GM21576 (cell line): Measurements from ENCODE around the gene FOXD4L6.
"Not testable (repeated sequence)": the region's sequence is repeated elsewhere in the genome, so short reads cannot be mapped to it uniquely, and the experiment has no call there.

Source experiments
- ATAC-seq: cut with Tn5 transposase; IDR thresholded peaks from one replicate; pipeline ENCODE4 v1.9.1; 2021; ENCODE audit warnings: mild to moderate bottlenecking, moderate library complexity; ENCODE audit not compliant: unreplicated experiment

Gene FOXD4L6

DNA sequence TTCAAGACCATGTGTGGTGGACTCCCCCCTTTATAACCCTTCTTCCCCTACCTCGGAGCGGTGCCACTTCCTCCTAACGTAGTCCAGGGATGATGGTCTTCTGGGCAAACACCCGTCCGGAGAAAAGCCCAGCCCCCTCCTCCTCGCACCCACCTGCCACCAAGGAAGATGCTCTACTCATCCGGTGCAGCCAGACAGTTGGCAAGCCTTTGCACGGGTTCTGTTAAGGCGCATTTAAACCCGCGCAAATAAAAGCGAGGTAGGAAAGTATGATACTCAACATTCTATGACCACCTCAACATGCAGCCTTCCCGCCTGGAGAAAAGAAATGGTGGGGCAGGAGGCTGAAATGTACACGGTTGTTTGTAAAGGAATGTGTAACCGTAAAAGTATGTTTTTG lies at the start of gene FOXD4L6:
Gene FOXD4L6, minus strand, starts transcription at position 101 of the 400 bp plus-strand sequence. CDS start 298 bp downstream, outside the sequence.
- not testable (repeated sequence) for ATAC-seq

DNA sequence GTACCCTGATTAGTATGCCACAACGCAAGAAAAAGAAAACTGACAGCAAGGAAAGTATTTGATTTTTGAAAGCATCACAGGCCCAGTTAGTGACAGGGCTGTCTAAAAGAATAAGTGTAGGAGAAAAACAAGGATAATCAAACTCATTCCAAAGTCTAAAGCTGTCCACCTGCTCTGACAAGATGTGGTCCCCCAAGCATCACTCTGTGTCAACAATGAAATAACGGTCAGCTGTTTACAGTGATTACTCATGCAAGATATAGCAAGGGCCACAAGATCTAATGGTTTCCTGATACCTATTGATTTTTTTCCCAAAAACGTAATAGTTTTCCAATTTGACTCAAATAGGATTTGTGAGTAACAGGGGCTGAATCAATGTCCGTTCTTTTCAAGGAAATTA lies 46.5 kb upstream of the FOXD4L6 start:
- ATAC-seq = not testable (repeated sequence)

GRCh38 chr9:41150116-41150515 lies 21.6 kb upstream of the FOXD4L6 start:
- not testable (repeated sequence) for ATAC-seq

DNA sequence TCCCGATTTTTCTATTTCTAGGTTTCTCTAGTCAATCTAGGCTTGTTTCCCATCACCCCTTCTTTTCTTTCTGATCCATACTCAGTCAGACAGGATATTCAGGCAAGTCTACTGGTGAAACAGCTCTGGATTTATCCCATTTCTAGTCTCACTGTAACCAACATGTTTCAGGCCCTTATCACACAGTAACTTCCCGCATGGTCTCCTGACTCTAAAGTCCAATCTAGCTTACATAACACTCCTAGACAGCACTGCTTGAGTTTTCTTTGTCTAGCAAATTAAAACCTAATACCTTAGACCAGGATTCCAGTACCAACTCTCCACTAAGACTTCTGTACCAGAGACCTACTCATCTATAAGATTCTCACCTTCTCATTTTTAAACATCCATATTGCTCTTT lies 13.4 kb upstream of the FOXD4L6 start:
- ATAC-seq = not testable (repeated sequence)

GRCh38 chr9:41126746-41127446 lies 1.6 kb downstream of the FOXD4L6 start:
- ATAC-seq = not testable (repeated sequence)

- ATAC-seq = not testable (repeated sequence)
Observed at GRCh38 chr9:41125936-41126335, 2.5 kb downstream of the FOXD4L6 start.

DNA sequence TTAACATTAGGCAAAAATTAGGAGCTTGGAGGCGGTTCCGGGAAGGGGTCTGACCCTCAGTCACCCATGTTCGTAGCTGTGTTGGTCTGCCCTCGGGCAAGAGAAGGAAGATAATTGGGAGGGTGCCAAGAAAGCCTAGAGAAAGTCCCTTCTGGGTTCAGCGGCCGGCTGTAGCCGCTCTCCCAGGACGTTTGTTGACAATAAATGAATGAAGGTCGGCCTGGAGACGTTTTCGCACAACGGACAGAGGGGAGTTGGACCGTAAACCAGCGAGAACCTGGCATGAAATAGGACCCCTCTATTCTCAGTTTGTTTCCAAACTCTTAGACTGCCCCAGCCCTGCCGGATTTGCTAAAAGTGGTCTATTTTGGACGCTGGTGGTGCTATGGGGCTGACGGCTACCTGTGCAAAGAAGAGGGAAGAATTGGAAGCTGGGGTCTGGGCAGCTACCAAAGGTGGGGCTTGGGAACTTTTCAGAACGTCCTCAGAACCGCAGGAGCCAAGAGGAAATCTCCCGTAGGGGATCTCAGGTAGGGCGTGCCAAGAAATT lies 3.3 kb downstream of the FOXD4L6 start:
- ATAC-seq = not testable (repeated sequence)

DNA sequence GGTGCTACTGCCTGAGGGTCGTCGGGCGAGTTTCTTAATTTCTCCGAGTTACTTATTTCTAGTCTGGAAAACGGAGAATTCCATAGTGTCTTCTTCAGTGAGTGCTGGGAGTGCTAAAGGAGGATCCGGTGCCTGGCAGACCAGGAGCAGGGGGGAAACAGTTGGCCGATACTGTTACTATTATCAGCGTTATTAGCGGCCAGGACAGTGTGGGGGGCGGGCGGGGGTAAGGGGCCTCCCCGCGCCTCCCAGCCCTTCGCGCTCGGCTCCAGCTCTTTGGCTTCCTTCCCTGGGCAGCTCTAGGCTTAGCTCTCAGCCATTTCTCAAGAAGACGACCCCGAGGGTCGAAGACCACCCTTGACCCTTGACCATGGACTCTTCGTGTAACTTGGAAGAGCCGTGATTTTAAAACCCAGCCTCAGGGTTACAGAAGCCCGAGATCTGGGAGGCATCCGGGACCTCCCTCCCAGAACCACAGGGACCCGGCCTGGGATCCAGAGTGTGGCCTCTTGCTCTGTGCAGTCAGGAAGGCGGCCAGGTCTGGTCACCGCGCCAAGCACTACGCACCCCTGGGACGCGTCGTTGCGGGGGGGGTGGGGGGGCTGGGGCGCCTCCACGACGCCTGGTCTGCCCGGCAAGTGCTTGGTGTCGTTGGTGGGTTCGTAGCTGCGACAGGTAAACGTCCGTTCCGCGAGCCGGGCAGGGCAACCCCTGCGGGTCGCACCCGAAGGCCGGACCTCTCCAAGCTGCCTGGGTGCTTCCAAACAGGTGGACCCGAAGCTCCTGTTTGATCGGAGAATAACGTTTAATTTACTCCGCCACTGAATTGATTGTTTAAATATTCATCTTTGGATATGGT lies 4.0 kb downstream of the FOXD4L6 start:
- not testable (repeated sequence) for ATAC-seq

- not testable (repeated sequence) for ATAC-seq
Observed at GRCh38 chr9:41123812-41124211, 4.7 kb downstream of the FOXD4L6 start.

GRCh38 chr9:41123396-41123795 lies 5.1 kb downstream of the FOXD4L6 start:
- not testable (repeated sequence) for ATAC-seq

DNA sequence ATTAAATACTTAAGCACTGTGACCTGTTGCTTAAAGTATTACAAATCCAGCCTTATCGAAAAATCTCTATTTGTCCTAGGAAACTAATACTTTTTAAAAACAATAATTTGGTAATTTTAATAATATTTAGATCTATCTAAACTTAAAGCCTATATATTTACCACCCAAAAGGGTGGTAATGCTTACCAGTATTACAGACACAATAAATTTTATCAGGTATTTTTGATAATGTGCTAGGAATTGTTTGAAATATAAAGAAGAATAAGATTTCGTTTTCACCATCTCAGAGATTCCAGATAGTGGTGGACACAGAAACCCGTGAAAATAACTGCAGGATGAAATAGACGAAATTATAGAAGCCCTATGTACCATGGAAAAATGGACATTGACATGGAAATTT lies 7.8 kb downstream of the FOXD4L6 start:
- not testable (repeated sequence) for ATAC-seq

DNA sequence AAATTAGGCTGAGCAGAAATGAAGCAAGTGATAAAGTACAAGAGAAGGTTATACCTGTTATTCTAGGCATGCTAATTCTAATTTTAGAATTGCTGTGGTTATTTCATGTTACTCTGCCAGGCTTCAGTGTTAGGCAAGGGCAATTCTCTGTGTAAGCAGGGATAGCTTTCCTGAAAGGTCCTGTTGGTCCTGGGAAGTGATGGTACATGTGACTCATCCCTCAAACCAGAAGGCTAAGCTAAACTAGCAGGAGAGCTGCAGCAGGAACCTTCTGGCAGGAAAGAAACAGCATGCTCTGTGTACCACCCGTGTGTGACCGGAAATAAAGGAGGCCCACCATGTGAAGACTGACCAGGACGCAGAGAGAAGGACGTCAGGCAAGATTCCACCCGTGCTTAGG lies 8.8 kb downstream of the FOXD4L6 start:
- not testable (repeated sequence) for ATAC-seq

- ATAC-seq = not testable (repeated sequence)
Observed at GRCh38 chr9:41119311-41119710, 9.2 kb downstream of the FOXD4L6 start.

GRCh38 chr9:41113348-41113747 lies 15.1 kb downstream of the FOXD4L6 start:
- ATAC-seq = not testable (repeated sequence)

- ATAC-seq = not testable (repeated sequence)
Observed at GRCh38 chr9:41111414-41111813, 17.1 kb downstream of the FOXD4L6 start.

GRCh38 chr9:41110913-41111312 lies 17.6 kb downstream of the FOXD4L6 start:
- ATAC-seq = not testable (repeated sequence)

DNA sequence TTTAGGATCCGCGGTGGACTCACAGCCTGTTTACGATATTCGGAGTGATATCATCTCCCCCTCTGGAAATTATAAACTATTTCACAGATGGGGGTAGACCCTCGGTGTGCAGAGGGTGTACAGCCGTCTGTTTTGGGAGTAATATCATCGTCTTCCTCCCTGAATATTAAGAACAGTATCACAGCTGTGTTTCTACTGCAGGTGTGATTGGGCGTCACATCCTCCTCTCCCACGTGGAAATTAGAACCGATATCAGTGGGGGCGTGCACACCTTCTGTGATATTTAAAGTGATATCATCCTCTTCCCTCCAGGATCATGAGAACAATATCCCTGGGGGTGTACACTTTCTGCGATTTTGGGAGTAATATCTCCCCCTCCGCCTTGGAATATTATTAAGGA lies 19.2 kb downstream of the FOXD4L6 start:
- not testable (repeated sequence) for ATAC-seq

GRCh38 chr9:41108816-41109215 lies 19.7 kb downstream of the FOXD4L6 start:
- ATAC-seq = not testable (repeated sequence)

- not testable (repeated sequence) for ATAC-seq
Observed at GRCh38 chr9:41106472-41107116, 21.9 kb downstream of the FOXD4L6 start.

GRCh38 chr9:41105557-41106253 lies 22.8 kb downstream of the FOXD4L6 start:
- ATAC-seq = not testable (repeated sequence)
